Measurements from ENCODE around the gene EGFL7.

EGFL7 gene

DNA sequence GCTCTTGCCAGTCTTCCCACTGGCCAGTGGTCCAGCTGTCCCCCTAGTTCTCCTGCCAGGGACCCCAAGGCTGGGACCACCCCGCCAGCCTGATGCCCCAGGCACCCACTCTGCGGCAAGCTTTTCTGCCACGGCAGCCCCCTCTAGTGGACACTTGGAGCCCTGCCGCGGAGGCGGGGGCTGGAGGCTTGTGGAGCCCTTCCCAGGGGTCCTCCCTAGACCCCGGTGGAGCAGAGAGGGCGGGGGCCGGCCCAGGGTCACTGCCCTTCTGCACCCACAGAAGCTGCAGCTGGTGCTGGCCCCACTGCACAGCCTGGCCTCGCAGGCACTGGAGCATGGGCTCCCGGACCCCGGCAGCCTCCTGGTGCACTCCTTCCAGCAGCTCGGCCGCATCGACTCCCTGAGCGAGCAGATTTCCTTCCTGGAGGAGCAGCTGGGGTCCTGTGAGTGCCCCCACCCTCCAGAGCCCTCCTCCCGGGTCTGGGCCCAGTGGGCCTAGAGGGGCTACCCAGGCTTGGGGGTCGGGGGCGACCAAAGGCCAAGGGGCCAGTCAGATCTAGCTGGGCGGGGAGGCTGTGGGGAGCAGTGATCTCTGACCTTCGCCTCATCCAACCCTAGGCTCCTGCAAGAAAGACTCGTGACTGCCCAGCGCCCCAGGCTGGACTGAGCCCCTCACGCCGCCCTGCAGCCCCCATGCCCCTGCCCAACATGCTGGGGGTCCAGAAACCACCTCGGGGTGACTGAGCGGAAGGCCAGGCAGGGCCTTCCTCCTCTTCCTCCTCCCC lies 9.1 kb downstream of the EGFL7 start:
- no peak overlapping the region for H3K4me3 Mint-ChIP-seq
- ATAC-seq: peak; percentile 42
- H3K4me1 Mint-ChIP-seq: peaks cover 5% of the 10 kb centered on the region
- no peaks in the 10 kb centered on the region for H3K9me3 Mint-ChIP-seq
- H3K27ac Mint-ChIP-seq: peak overlapping the region; percentile 29
- H3K36me3 Mint-ChIP-seq: peaks cover 16% of the 10 kb centered on the region
- DNase-seq (ENCODE audit: low spot score in 2 of 2): peak; percentile 58 to 77

- peaks cover 5% of the 10 kb centered on the region for H3K4me1 Mint-ChIP-seq
- ATAC-seq (no peak), DNase-seq (ENCODE audit: low spot score in 2 of 2) (no peak)
- H3K36me3 Mint-ChIP-seq: peaks cover 16% of the 10 kb centered on the region
- H3K9me3 Mint-ChIP-seq: no peaks in the 10 kb centered on the region
- no peak overlapping the region for H3K4me3 Mint-ChIP-seq
- no peak overlapping the region for H3K27ac Mint-ChIP-seq
These were observed 9.8 kb downstream of the EGFL7 start for GRCh38 chr9:136672431-136673087.

DNA sequence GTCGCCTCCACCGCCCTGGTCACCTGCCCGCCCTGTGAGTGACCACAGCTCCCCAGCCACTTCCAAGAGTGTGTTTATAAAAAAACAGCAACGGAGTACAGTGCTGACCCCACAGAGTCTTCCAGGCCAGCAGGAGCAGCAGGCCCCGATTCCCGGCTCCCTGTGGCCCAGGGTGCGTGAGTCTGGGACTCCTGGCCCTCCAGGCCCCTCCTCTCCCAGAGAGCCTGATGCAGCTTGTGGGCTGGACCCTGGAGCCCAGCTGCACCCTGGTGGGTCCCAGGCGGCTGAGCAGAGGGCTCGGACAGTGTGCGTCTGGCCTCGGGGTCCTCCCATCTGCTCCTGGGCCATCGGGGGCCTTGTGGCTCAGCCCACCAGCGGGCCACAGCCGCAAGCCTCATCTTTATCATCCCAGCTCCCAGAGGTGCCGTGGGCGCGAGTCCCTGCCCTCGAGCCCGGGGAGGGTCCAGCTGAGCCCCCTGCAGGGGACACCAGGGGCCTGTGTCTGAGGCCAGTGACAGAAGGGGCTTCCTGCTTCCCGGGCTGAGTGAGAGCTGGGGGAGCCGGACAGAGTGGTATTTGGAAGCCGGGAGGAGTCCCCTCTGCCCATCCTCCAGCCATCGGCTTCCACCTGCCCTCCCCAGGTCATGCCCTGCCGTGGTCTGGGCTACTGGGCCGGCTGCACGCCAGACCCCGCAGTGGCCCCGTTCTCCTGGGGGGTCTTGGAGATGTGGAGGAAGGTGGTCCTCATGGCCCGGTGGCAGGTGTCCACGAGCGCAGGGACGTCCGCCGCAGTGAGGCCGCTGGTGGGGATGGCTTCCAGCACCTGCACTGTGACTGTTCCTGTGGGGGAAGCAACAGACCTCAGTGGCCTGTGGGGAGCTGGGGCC lies 10.6 kb downstream of the EGFL7 start:
- Mint-ChIP-seq H3K36me3 (peaks cover 16% of the 10 kb centered on the region), H3K4me1 (peaks cover 5% of the 10 kb centered on the region), H3K27ac (no peak overlapping the region), H3K4me3 (no peak overlapping the region), H3K9me3 (no peaks in the 10 kb centered on the region)
- ATAC-seq (no peak), DNase-seq (ENCODE audit: low spot score in 2 of 2) (no peak)

DNA sequence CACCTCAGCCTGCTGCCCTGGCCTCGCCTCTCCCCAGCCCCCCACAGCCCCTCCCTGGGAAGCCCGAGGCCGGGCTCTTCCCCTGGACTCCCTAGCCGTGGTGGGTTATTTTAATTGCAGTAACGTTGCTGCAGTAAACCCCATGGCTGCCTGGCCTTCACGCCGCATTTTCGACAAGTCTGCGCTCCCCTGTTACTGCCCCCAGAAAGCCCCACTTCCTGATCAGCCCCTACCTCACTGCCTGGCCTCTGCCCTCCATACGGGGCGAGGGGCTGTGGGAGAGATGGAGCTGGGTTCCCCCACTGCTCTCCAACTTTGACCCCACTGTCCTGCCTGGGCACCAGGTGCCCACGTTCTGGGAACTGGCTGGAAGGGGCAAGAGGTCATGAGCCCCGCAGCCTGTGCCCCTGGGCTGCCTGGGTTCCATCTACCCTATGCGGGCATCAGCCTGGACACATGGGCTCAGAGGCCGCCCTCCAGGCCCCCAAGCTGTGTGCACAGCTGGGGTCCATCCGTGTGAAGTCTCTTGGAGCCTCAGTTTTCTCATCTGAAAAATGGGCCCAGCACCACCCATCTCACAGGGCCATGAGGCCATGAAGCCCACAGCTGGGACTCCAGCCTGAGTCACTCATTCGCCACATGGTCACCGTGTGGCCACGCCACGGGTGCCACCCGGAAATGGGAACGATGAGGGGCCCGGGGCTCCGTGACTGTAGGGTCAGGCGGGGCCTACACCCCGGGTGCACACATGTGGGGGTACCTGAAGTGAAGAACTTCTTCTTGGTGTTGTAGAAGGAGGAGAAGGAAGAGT lies 11.5 kb downstream of the EGFL7 start:
- Mint-ChIP-seq H3K4me3 (no peak overlapping the region), H3K36me3 (peaks cover 8% of the 10 kb centered on the region), H3K4me1 (no peaks in the 10 kb centered on the region), H3K9me3 (no peaks in the 10 kb centered on the region), H3K27ac (peak overlapping the region; percentile 63)
- ATAC-seq: no peak
- no peak for DNase-seq (ENCODE audit: low spot score in 2 of 2)

- H3K36me3 Mint-ChIP-seq: peaks cover 8% of the 10 kb centered on the region
- ATAC-seq (no peak), DNase-seq (ENCODE audit: low spot score in 2 of 2) (no peak)
- H3K4me1 Mint-ChIP-seq: no peaks in the 10 kb centered on the region
- H3K9me3 Mint-ChIP-seq: no peaks in the 10 kb centered on the region
- peak overlapping the region; percentile 63 for H3K27ac Mint-ChIP-seq
- H3K4me3 Mint-ChIP-seq: no peak overlapping the region
These were observed 12.2 kb downstream of the EGFL7 start for GRCh38 chr9:136674786-136675349.

DNA sequence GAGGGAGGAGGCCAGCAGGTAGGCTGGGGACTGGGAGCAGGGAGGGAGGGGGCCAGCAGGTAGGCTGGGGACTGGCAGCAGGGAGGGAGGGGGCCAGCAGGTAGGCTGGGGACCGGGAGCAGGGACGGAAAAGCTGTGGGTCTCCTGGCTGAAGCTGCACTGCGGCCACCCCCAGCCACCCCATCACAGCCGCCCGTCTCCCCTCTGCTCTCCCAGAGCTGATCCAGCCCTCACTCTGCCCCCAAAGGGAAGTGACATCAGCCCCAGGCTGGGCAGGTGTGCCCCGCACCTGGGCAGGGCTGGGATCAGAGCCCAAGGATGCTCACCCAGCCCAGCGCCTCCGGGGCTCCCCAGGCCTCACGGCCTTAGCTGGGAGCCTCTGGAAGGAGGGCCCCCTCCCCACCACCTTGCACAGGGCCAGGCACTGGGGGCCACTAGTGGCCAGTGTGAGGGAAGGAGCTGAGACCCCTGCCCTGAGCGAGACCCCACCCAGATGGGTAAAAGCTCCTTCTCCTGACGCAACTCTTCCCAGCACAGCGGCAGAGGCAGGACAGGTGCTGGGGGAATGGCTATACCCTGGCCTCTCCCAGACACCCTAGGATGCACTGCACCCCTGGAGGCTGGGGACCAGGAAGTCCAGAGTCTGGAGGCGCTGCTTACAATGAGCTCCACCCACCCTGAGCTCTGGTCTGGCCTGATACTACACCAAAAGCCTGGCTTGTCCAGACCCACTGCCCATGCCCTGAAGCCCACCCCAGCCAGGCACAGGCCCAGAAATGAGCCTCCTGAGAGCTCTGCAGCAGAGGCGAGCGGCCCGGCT lies 13.0 kb downstream of the EGFL7 start:
- no peak for ATAC-seq
- no peaks in the 10 kb centered on the region for H3K4me1 Mint-ChIP-seq

DNA sequence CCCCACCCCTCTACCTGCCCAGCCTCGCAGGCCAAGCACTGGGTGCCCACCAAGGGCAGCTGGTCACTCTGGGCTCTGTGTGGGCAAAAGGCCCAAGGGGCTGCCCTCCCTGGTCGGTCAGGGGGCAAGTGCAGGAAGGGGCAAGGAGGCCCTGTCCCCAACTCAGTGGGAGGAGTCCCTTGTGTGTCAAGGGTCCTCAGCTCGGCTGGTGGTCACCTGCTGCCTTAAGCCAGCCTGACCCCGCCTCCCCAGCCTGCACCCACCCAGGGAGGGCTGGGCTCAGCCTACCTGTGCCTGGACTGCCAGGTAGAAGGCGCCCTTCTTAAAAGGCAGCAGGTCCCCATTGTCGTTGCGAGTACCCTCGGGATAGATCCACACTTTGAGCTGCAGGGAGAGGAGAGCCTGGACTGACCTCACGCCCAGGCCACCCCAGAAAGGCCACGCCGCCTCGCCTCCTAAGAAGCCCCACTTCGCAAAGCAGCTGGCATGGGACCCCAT lies 13.6 kb downstream of the EGFL7 start:
- DNase-seq (ENCODE audit: low spot score in 2 of 2) (no peak), ATAC-seq (no peak)
- no peaks in the 10 kb centered on the region for H3K4me1 Mint-ChIP-seq
- peaks cover 8% of the 10 kb centered on the region for H3K36me3 Mint-ChIP-seq
- no peaks in the 10 kb centered on the region for H3K9me3 Mint-ChIP-seq
- H3K27ac Mint-ChIP-seq: no peak overlapping the region
- H3K4me3 Mint-ChIP-seq: no peak overlapping the region

More for the DNA sequence above, 13.0 kb downstream of the EGFL7 start:
- no peaks in the 10 kb centered on the region for H3K9me3 Mint-ChIP-seq
- H3K36me3 Mint-ChIP-seq: peaks cover 8% of the 10 kb centered on the region
- no peak overlapping the region for H3K4me3 Mint-ChIP-seq
- no peak for DNase-seq (ENCODE audit: low spot score in 2 of 2)
- H3K27ac Mint-ChIP-seq: no peak overlapping the region

DNA sequence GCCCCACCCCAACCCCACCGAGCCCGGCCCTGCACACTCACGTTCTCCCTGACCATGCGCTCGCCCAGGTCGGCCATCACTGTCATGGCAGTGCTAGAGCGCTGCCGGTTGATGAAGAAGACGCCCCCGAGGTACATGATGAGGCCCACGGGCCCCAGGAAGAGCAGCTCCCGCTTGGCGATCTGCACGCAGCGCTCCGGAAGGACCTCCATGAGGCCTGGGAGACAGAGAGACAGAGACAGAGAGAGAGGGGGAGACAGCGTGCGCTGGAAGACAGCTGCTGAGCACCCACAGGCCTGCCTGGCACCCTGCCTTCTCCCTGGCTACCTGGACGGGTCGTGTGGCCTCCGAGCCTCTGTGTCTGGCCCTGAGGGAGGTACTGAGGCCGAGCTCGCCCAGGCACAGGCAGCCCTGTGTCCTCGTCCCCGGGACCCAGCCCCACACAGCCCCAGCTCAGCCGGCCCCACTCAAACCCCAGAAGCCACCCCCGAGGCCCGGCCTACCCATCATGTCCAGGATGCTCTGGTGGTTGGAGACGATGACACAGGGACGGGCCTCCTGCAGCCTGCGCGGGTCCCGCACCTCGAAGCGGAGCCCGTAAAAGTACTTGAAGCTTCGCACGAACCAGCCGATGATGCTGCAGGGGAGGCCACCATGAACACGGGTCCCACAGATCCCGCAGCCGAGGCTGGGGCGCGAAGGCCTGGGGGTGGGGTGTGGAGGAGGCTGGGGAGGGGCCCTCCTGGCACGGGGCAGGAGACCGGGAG lies 14.4 kb downstream of the EGFL7 start:
- Mint-ChIP-seq H3K36me3 (peaks cover 8% of the 10 kb centered on the region), H3K27ac (no peak overlapping the region), H3K9me3 (no peaks in the 10 kb centered on the region), H3K4me1 (no peaks in the 10 kb centered on the region), H3K4me3 (no peak overlapping the region)
- DNase-seq (ENCODE audit: low spot score in 2 of 2): no peak
- ATAC-seq: no peak

GRCh38 chr9:136678034-136678433 lies 15.3 kb downstream of the EGFL7 start:
- H3K9me3 Mint-ChIP-seq: no peaks in the 10 kb centered on the region
- no peaks in the 10 kb centered on the region for H3K4me1 Mint-ChIP-seq
- no peak for ATAC-seq
- DNase-seq (ENCODE audit: low spot score in 2 of 2): no peak
- no peak overlapping the region for H3K27ac Mint-ChIP-seq
- peaks cover 8% of the 10 kb centered on the region for H3K36me3 Mint-ChIP-seq
- no peak overlapping the region for H3K4me3 Mint-ChIP-seq

GRCh38 chr9:136678624-136679023 lies 15.9 kb downstream of the EGFL7 start:
- ATAC-seq (peak; percentile 14), DNase-seq (ENCODE audit: low spot score in 2 of 2) (no peak)
- Mint-ChIP-seq H3K36me3 (peaks cover 8% of the 10 kb centered on the region), H3K4me3 (no peak overlapping the region), H3K27ac (no peak overlapping the region), H3K4me1 (no peaks in the 10 kb centered on the region), H3K9me3 (no peaks in the 10 kb centered on the region)

- Mint-ChIP-seq H3K9me3 (no peaks in the 10 kb centered on the region), H3K4me3 (no peak overlapping the region), H3K36me3 (peaks cover 2% of the 10 kb centered on the region), H3K4me1 (no peaks in the 10 kb centered on the region), H3K27ac (no peak overlapping the region)
- ATAC-seq: no peak
- no peak for DNase-seq (ENCODE audit: low spot score in 2 of 2)
These were observed 16.8 kb downstream of the EGFL7 start for GRCh38 chr9:136679431-136679941.

- Mint-ChIP-seq H3K4me3 (no peak overlapping the region), H3K4me1 (no peaks in the 10 kb centered on the region), H3K9me3 (no peaks in the 10 kb centered on the region), H3K36me3 (no peaks in the 10 kb centered on the region), H3K27ac (no peak overlapping the region)
- DNase-seq (ENCODE audit: low spot score in 2 of 2) (no peak), ATAC-seq (no peak)
These were observed 18.3 kb downstream of the EGFL7 start for GRCh38 chr9:136681029-136681428.

Measured in stimulated activated effector memory CD8-positive, alpha-beta T cell treated with anti-CD3 and anti-CD28 coated beads, Interleukin-12 subunit alpha, Interleukin-12 subunit beta, amount 100 ng/mL, for 72 hours (primary cell).